ENCODE results near the gene TRIM65.

The TRIM65 gene

DNA sequence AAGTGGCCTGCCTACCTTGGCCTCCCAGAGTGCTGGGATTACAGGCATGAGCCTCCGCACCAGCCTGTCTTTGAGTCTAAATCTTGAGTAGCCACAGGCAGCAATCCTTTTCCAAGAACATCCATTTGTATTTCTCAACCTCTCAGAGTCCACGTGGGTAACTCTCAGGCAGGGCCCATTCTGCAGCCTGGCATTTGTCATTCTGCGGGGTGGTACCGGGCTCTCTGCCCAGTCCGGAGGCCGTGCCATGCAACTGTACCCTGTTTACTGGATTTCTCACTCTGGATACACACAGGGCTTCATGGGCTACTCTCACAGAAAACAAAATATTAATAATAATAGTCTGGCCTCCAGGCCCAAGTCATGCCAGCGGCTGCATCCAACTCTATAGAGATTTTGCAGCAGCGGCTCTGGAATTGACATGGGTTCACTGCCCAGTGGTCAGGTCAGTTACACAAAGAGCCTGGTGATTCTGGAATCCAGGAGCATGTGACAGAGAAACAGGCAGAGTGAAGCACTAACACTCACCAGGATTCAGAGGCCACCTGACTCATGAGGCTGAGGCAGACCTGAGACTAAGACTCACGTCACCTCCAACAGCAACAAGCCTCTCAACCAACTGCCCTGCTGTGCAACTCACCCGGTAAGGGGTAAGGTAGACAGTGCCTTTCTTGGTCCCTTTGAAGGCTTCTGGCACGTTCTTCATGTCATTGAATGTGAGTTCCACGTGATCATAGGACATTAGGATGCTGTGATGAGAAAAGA lies 45.6 kb downstream of the TRIM65 start:
- Histone ChIP-seq H3K27ac (replicated peaks) (no peak overlapping the region), H3K27me3 (ENCODE audit: insufficient read depth, poor library complexity, severe bottlenecking) (no peaks in the 10 kb centered on the region), H3K4me3 (replicated peaks; ENCODE audit: insufficient read depth, low read length) (no peak overlapping the region)
- no peak for DNase-seq (ENCODE audit: low read depth in 1 of 2, low spot score in 1 of 2)
- TF ChIP-seq SPI1 (IDR thresholded peaks at IDR 0.05; ENCODE audit: borderline replicate concordance, low read depth) = no peak
- no peak for TF ChIP-seq GABPA (IDR thresholded peaks at IDR 0.05; ENCODE audit: low read depth)
- TF ChIP-seq, protein P1, sequence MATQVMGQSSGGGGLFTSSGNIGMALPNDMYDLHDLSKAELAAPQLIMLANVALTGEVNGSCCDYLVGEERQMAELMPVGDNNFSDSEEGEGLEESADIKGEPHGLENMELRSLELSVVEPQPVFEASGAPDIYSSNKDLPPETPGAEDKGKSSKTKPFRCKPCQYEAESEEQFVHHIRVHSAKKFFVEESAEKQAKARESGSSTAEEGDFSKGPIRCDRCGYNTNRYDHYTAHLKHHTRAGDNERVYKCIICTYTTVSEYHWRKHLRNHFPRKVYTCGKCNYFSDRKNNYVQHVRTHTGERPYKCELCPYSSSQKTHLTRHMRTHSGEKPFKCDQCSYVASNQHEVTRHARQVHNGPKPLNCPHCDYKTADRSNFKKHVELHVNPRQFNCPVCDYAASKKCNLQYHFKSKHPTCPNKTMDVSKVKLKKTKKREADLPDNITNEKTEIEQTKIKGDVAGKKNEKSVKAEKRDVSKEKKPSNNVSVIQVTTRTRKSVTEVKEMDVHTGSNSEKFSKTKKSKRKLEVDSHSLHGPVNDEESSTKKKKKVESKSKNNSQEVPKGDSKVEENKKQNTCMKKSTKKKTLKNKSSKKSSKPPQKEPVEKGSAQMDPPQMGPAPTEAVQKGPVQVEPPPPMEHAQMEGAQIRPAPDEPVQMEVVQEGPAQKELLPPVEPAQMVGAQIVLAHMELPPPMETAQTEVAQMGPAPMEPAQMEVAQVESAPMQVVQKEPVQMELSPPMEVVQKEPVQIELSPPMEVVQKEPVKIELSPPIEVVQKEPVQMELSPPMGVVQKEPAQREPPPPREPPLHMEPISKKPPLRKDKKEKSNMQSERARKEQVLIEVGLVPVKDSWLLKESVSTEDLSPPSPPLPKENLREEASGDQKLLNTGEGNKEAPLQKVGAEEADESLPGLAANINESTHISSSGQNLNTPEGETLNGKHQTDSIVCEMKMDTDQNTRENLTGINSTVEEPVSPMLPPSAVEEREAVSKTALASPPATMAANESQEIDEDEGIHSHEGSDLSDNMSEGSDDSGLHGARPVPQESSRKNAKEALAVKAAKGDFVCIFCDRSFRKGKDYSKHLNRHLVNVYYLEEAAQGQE (IDR thresholded peaks at IDR 0.05; ENCODE audit: insufficient replicate concordance, low read depth) = no peak
- TF ChIP-seq, protein P2, sequence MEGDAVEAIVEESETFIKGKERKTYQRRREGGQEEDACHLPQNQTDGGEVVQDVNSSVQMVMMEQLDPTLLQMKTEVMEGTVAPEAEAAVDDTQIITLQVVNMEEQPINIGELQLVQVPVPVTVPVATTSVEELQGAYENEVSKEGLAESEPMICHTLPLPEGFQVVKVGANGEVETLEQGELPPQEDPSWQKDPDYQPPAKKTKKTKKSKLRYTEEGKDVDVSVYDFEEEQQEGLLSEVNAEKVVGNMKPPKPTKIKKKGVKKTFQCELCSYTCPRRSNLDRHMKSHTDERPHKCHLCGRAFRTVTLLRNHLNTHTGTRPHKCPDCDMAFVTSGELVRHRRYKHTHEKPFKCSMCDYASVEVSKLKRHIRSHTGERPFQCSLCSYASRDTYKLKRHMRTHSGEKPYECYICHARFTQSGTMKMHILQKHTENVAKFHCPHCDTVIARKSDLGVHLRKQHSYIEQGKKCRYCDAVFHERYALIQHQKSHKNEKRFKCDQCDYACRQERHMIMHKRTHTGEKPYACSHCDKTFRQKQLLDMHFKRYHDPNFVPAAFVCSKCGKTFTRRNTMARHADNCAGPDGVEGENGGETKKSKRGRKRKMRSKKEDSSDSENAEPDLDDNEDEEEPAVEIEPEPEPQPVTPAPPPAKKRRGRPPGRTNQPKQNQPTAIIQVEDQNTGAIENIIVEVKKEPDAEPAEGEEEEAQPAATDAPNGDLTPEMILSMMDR (IDR thresholded peaks at IDR 0.05; ENCODE audit: insufficient read depth, low read length) = no peak
- no peak for TF ChIP-seq POLR2AphosphoS5 (IDR thresholded peaks at IDR 0.05; ENCODE audit: low read depth)

DNA sequence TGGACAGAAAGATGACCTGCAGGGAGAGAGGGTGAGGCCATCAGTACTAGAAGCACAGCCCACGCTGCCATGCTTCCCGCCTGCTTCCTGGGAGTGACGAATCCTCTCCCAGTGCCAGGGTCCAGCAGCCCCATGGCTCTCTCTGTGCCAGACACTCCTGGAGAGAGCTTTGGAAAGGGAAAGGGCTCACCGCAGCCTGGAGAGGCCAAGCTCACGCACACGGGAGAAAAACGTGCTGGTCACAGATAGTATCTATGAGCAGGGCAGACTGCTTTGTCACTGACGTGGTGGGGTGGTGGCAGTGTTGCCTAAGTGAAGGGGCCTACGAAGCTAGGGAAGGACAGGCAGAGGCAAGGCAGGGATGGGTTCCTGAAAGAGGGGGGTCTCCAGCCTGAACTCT lies 47.0 kb downstream of the TRIM65 start:
- no peak overlapping the region for H3K27ac ChIP-seq (replicated peaks)
- no peak for TF ChIP-seq POLR2AphosphoS5 (IDR thresholded peaks at IDR 0.05; ENCODE audit: low read depth)
- TF ChIP-seq, protein P1 (IDR thresholded peaks at IDR 0.05; ENCODE audit: insufficient replicate concordance, low read depth) = no peak
- no peaks in the 10 kb centered on the region for H3K27me3 ChIP-seq (ENCODE audit: insufficient read depth, poor library complexity, severe bottlenecking)
- no peak for DNase-seq (ENCODE audit: low read depth in 1 of 2, low spot score in 1 of 2)
- no peak overlapping the region for H3K4me3 ChIP-seq (replicated peaks; ENCODE audit: insufficient read depth, low read length)

- Histone ChIP-seq H3K27ac (replicated peaks) (no peak overlapping the region), H3K4me3 (replicated peaks; ENCODE audit: insufficient read depth, low read length) (no peak overlapping the region)
- TF ChIP-seq, protein P1 (IDR thresholded peaks at IDR 0.05; ENCODE audit: insufficient replicate concordance, low read depth) = no peak
- no peak for TF ChIP-seq SPI1 (IDR thresholded peaks at IDR 0.05; ENCODE audit: borderline replicate concordance, low read depth)
- TF ChIP-seq GABPA (IDR thresholded peaks at IDR 0.05; ENCODE audit: low read depth) = no peak
- TF ChIP-seq, protein P2 (IDR thresholded peaks at IDR 0.05; ENCODE audit: insufficient read depth, low read length) = no peak
- no peak for TF ChIP-seq POLR2AphosphoS5 (IDR thresholded peaks at IDR 0.05; ENCODE audit: low read depth)
Measured at GRCh38 chr17:75849279-75849646, 47.5 kb downstream of the TRIM65 start.

More at GRCh38 chr17:75849279-75849646, 47.5 kb downstream of the TRIM65 start:
- no peak for DNase-seq (ENCODE audit: low read depth in 1 of 2, low spot score in 1 of 2)
- H3K27me3 ChIP-seq (ENCODE audit: insufficient read depth, poor library complexity, severe bottlenecking) = no peaks in the 10 kb centered on the region

Data from HL-60 (cell line).